Measurements from ENCODE around the gene MYRF. TPM values are rescaled to one million over a fixed set of nuclear protein-coding genes. Genes with fewer than 3 reads are reported as not detected.

The MYRF gene
- total and polyA plus RNA-seq, 2 of the 13 experiments (the other 11 are each of a cell fraction or from before 2014, with no cell fraction given), result 10.2 to 25.9 TPM

GRCh38 chr11:61707574-61707973 is 44.9 kb upstream of the MYRF start (continued):
- TF ChIP-seq USF2 (IDR thresholded peaks at IDR 0.05; ENCODE audit: low read depth, low read length) (no peak), USF2 (CRISPR knock-in tag; IDR thresholded peaks at IDR 0.05; ENCODE audit: borderline replicate concordance) (no peak), SP1 (IDR thresholded peaks at IDR 0.05) (no peak), SP1 (CRISPR knock-in tag; IDR thresholded peaks at IDR 0.05) (no peak), GTF3A (CRISPR knock-in tag; conservative IDR thresholded peaks at IDR 0.05) (no peak), FOXA3 (CRISPR knock-in tag; IDR thresholded peaks at IDR 0.05) (no peak), ZFP36 (IDR thresholded peaks at IDR 0.05; ENCODE audit: borderline replicate concordance, low read depth, low read length, partially characterized antibody) (no peak), RBM39 (IDR thresholded peaks at IDR 0.05; ENCODE audit: low read depth, low read length, poor library complexity, severe bottlenecking) (no peak)

- intact Hi-C loops (cut with micrococcal nuclease; ENCODE audit: unreplicated experiment) (no loop called here), in situ Hi-C loops (cut with HindIII; ENCODE audit: extremely low pct_ligation_motif_present, low pct_unique_long_range_greater_than_20kb) (no loop called here)
- Histone ChIP-seq H3K4me1 (ENCODE audit: insufficient read depth, low read length) (no peaks in the 10 kb centered on the region), H3K79me2 (ENCODE audit: insufficient read depth, low read length) (no peaks in the 10 kb centered on the region), H3K4me3 (replicated peaks in 1 of 3; ENCODE audit: insufficient read depth in 1 of 3, low read depth in 2 of 3, low read length in 3 of 3) (no peak overlapping the region), H3K4me2 (ENCODE audit: low read depth, low read length) (no peak overlapping the region), H3K36me3 (replicated peaks in 1 of 2; ENCODE audit: control insufficient read depth in 1 of 2, insufficient read depth in 2 of 2, low read length in 2 of 2) (peaks cover 0 to 5% of the 10 kb centered on the region in 2 experiments; a peak in 3 of 5 replicates), H3K27me3 (ENCODE audit: control insufficient read depth in 1 of 2, insufficient read depth in 2 of 2, low read length in 2 of 2) (no peaks in the 10 kb centered on the region), H4K20me1 (ENCODE audit: insufficient read depth, low read length) (peaks cover 4% of the 10 kb centered on the region; the same call in 1 of the 2 replicates), H3K9me3 (ENCODE audit: low read length) (no peaks in the 10 kb centered on the region), H2AFZ (ENCODE audit: low read length) (no peak overlapping the region), H3K9ac (ENCODE audit: insufficient read depth, low read depth, low read length) (no peak overlapping the region), H3K27ac (ENCODE audit: extremely low read length, insufficient read depth, low read length) (no peak overlapping the region)
- CTCF ChIA-PET (ENCODE audit: low intra/inter-chr PET ratio, low total read pairs), result no interaction called here
- FAIRE-seq, result no peak
- no peak for ATAC-seq
- DNase-seq (ENCODE audit: low spot score), result no peak
- WGBS (ENCODE audit: low lambda C conversion rate), result 100% methylated on average over 7 of the region's 7 CpGs
- no TSS peak for BruUV-seq (replicated peaks)
- no peak for TF ChIP-seq SP1 (IDR thresholded peaks at IDR 0.05)
- no peak for TF ChIP-seq SP1 (CRISPR knock-in tag; IDR thresholded peaks at IDR 0.05)
- peak; percentile 70; the same call in 1 of the 2 replicates for TF ChIP-seq CEBPB (IDR thresholded peaks at IDR 0.05; ENCODE audit: borderline replicate concordance, low read depth, low read length)
- POLR2A ChIA-PET, result interaction anchor here (1.1 kb wide), 1 partner anchor 15 kb away, joined by 3 read pairs; no protein-coding TSS in a partner anchor
These were observed 43.3 kb upstream of the MYRF start for GRCh38 chr11:61709110-61709509.

Data from HepG2 (cell line).